Ammon's horn (tissue), 1 donor: ENCODE results near the gene TRDMT1.

ENCODE experiments used
- DNase-seq: peaks from one replicate; pipeline ENCODE4 v3.0.0-alpha.2; 2016; ENCODE audit warnings: low spot score

TRDMT1 gene

GRCh38 chr10:17210361-17210760 lies 8.9 kb upstream of the TRDMT1 start:
- no peak for DNase-seq

GRCh38 chr10:17209881-17210280 lies 8.4 kb upstream of the TRDMT1 start:
- no peak for DNase-seq

GRCh38 chr10:17209302-17209701 lies 7.8 kb upstream of the TRDMT1 start:
- no peak for DNase-seq

- no peak for DNase-seq
These were observed 7.0 kb upstream of the TRDMT1 start for GRCh38 chr10:17208476-17208875.

GRCh38 chr10:17206210-17206709 lies 4.8 kb upstream of the TRDMT1 start:
- DNase-seq: no peak

- DNase-seq: no peak
These were observed 1.9 kb upstream of the TRDMT1 start for GRCh38 chr10:17203416-17203815.

GRCh38 chr10:17202999-17203398 lies 1.5 kb upstream of the TRDMT1 start:
- no peak for DNase-seq

GRCh38 chr10:17202506-17202905 lies 1.0 kb upstream of the TRDMT1 start:
- no peak for DNase-seq

- no peak for DNase-seq
These were observed 283 bp upstream of the TRDMT1 start for GRCh38 chr10:17201794-17202116.

- no peak for DNase-seq
These were observed 1.2 kb downstream of the TRDMT1 start for GRCh38 chr10:17200001-17200911.

GRCh38 chr10:17199351-17199804 lies 2.1 kb downstream of the TRDMT1 start:
- DNase-seq: no peak

GRCh38 chr10:17196573-17196972 lies 4.9 kb downstream of the TRDMT1 start:
- DNase-seq: no peak

- no peak for DNase-seq
These were observed 5.4 kb downstream of the TRDMT1 start for GRCh38 chr10:17196045-17196444.

GRCh38 chr10:17195083-17195482 lies 6.4 kb downstream of the TRDMT1 start:
- no peak for DNase-seq

GRCh38 chr10:17190602-17191001 lies 10.9 kb downstream of the TRDMT1 start:
- DNase-seq: no peak

GRCh38 chr10:17188644-17189172 lies 12.8 kb downstream of the TRDMT1 start:
- DNase-seq: no peak

- DNase-seq: no peak
These were observed 15.6 kb downstream of the TRDMT1 start for GRCh38 chr10:17185873-17186272.

GRCh38 chr10:17183110-17183509 lies 18.4 kb downstream of the TRDMT1 start:
- no peak for DNase-seq

- no peak for DNase-seq
These were observed 19.7 kb downstream of the TRDMT1 start for GRCh38 chr10:17181751-17182150.

GRCh38 chr10:17181110-17181509 lies 20.4 kb downstream of the TRDMT1 start:
- DNase-seq: no peak

GRCh38 chr10:17179002-17179401 lies 22.5 kb downstream of the TRDMT1 start:
- DNase-seq: no peak

- no peak for DNase-seq
These were observed 23.5 kb downstream of the TRDMT1 start for GRCh38 chr10:17178006-17178405.

- DNase-seq: no peak
These were observed 24.5 kb downstream of the TRDMT1 start for GRCh38 chr10:17177014-17177413.

GRCh38 chr10:17176091-17176490 lies 25.4 kb downstream of the TRDMT1 start:
- DNase-seq: no peak
